HG03439 (cell line): ENCODE data around the gene HSPA1B.
"Not testable (repeated sequence)": the region's sequence is repeated elsewhere in the genome, so short reads cannot be mapped to it uniquely, and the experiment has no call there.

Source experiments
- ATAC-seq: cut with Tn5 transposase; IDR thresholded peaks from one replicate; pipeline ENCODE4 v1.9.1; 2021; ENCODE audit warnings: mild to moderate bottlenecking, moderate library complexity; ENCODE audit not compliant: unreplicated experiment

HSPA1B gene

GRCh38 chr6:31797588-31797987, 29.9 kb upstream of the HSPA1B start:
- ATAC-seq, result no peak

DNA sequence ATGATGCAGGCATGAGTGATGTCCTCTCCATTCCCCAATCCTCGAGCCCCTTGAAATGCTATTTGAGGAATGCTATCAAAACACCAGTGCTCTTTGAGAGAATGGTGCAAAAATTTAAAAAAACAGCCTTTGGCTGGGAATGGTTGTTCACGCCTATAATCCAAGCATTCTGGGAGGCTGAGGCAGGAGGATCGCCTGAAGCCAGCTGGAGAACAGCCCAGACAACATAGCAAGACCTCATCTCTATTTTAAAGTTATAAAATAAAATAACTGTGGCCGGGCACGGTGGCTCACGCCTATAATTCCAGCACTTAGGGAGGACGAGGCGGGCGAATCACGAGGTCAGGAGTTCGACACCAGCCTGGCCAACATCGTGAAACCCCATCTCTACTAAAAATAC, 27.8 kb upstream of the HSPA1B start:
- no peak for ATAC-seq

- ATAC-seq, result not testable (repeated sequence)
Measured at GRCh38 chr6:31801031-31801927, 26.3 kb upstream of the HSPA1B start.

- peak; percentile 8 for ATAC-seq
Measured at GRCh38 chr6:31805939-31806469, 21.5 kb upstream of the HSPA1B start.

DNA sequence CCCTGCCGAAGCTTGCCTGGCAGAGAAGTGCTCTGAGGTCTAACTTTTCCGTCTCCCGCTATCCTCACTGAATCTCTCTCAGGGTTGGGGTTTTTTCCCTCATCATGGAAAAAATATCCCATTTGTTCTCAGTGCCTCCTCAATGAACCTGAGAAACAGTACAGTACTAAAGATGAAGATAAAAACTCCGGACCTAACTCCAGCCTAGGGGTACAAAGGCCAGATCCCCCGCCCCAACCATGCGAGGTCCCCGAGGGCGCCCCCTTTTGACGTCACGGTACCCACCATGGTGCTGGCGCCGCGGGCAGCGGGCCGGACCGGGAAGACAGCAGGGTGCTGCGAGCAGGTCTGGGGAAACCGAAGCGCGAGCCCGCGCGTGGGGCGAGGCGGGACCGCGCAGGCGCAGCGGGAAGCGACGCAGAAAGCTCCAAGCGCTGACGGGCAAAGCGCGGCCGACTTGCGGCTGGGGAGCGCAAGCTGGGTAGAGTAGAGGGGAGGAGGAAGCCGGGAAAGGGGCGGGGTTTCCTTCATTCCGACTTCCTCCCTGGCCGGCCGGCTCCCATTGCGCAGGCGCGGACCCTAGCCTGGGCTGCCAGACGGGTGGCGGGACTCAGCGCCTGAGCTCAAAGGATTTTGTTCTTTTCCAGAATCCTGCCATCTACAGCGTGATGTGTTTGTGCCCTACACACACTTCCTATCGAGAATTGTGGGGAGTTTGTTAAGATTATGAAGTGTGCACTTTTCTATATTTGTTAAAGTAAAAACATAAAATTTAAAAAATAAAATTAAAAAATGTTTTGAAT, 20.9 kb upstream of the HSPA1B start, which contains the start of gene LSM2:
TSS of gene LSM2 (minus strand) at position 497 of the 803 bp plus-strand sequence. CDS start at position 288, 209 bp downstream.
- ATAC-seq, result peak; percentile 89

DNA sequence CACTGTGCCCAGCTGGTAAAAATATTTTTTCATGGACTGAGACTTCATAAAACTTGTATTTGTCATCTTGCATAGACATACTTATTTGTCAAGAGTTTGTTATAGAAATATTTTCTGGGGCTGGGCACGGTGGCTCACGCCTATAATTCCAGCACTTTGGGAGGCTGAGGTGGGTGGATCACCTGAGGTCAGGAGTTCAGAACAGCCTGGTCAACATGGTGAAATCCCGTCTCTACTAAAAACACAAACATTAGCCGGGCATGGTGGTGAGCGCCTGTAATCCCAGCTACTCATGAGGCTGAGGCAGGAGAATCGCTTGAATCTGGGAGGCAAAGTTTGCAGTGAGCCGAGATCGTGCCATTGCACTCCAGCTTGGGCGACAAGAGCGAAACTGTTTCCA, 18.9 kb upstream of the HSPA1B start:
- ATAC-seq, result not testable (repeated sequence)

GRCh38 chr6:31811645-31812044, 15.9 kb upstream of the HSPA1B start:
- no peak for ATAC-seq

DNA sequence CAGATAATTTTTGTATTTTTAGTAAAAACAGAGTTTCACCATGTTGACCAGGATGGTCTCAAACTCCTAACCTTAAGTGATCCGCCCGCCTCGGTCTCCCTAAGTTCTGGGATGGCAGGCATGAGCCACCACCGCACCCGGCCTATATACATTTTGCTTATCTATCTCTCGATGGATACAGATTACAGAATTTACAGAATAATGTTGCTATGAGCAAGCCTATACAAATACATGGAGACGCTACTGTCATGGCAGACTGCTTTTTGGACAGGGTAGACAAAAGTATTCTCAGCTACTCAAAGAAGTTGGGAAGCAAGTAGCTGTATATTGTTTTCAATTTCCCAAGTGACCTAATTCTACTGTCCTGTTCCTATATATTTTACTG, 14.1 kb upstream of the HSPA1B start:
- no peak for ATAC-seq

DNA sequence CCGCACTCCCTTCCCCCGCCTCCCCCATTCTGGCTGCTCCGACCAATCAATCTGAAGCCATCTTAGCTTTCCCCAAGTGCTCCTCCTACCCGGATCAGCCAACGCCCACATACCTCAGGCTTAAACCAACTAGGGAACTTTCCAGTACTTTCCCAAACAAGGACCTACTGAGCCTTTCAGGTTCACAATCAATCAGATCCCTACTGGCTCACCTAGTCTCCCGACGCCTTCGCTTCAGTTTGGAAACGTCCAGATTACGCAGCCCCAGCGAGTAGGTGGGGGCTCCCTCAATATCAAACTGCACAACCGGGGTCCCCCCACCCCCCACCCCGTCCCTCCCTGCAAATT, 12.9 kb upstream of the HSPA1B start:
- ATAC-seq, result no peak

- ATAC-seq, result no peak
Measured at GRCh38 chr6:31815025-31815838, 12.3 kb upstream of the HSPA1B start, which contains the start of the genes HSPA1A and HSPA1L. Gene HSPA1A (plus strand): TSS chr6:31815543. CDS start chr6:31815757, 214 bp downstream. Gene HSPA1L (minus strand): TSS chr6:31815283. CDS start chr6:31811972, 3,311 bp downstream.

DNA sequence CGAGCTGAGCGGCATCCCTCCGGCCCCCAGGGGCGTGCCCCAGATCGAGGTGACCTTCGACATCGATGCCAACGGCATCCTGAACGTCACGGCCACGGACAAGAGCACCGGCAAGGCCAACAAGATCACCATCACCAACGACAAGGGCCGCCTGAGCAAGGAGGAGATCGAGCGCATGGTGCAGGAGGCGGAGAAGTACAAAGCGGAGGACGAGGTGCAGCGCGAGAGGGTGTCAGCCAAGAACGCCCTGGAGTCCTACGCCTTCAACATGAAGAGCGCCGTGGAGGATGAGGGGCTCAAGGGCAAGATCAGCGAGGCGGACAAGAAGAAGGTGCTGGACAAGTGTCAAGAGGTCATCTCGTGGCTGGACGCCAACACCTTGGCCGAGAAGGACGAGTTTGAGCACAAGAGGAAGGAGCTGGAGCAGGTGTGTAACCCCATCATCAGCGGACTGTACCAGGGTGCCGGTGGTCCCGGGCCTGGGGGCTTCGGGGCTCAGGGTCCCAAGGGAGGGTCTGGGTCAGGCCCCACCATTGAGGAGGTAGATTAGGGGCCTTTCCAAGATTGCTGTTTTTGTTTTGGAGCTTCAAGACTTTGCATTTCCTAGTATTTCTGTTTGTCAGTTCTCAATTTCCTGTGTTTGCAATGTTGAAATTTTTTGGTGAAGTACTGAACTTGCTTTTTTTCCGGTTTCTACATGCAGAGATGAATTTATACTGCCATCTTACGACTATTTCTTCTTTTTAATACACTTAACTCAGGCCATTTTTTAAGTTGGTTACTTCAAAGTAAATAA, 10.2 kb upstream of the HSPA1B start:
- not testable (repeated sequence) for ATAC-seq

- ATAC-seq, result not testable (repeated sequence)
Measured at GRCh38 chr6:31817929-31818511, 9.5 kb upstream of the HSPA1B start.

GRCh38 chr6:31819871-31820299, 7.7 kb upstream of the HSPA1B start:
- no peak for ATAC-seq

DNA sequence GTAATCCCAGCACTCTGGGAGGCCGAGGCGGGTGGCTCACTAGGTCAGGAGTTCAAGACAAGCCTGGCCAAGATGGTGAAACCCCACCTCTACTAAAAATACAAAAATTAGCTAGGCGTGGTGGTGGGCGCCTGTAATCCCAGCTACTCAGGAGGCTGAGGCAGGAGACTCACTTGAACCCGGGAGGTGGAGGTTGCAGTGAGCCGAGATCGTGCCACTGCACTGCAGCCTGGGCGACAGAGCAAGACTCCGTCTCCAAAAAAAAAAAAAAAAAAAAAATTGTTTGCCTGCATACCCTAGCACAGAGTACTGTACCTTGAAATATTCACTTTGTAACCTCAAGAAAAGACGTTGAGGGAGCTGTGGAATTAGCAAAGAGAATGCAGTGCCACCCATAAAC, 7.1 kb upstream of the HSPA1B start:
- ATAC-seq, result not testable (repeated sequence)

DNA sequence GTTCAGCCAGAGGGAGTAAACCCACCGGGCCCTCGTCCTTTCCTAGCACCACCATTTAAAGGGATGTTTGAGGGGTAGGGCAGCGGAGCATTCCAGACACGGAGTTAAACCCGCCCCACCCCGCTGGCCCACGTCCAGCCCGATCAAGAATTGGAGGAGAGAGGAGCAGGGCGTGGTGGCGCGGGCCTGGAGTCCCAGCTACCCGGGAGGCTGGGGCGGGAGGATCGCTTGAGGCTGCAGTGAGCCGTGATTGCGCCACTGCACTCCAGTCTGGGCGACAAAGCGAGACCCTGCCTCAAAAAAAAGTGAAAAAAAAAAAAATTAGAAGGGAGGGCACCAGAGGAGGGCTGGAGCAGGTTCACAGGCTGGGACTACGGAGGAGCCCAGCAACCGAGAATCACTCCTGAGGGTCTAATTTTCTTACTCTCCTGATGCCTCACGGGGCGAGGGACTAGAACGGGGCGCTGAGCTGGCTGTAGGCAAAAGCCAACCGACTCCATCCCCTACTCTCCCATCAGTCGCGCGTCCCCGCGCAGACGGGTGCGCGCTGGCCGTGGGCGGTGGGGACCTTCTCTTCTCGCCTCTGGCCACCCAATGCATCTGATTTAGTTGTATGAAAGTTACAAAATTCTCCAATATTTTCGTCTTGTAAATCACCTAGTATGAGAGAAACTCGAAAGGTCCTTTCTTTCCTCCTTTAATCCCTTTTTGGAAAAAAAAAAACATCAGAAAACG, 6.1 kb upstream of the HSPA1B start:
- ATAC-seq, result peak; percentile 40

GRCh38 chr6:31822036-31822821, 5.3 kb upstream of the HSPA1B start:
- peak; percentile 40 for ATAC-seq

GRCh38 chr6:31823592-31824196, 3.8 kb upstream of the HSPA1B start:
- not testable (repeated sequence) for ATAC-seq
